DND-41 (cell line): Measurements from ENCODE around the gene UBE3B.

Source experiments
- ATAC-seq: fragments of 200-7000 bp; cut with Tn5 transposase; 3 replicates; pipeline ENCODE4 v1.9.1; 2021; ENCODE audit warnings: low read depth; ENCODE audit not compliant: insufficient read depth
- DNase-seq: peaks from one replicate; pipeline ENCODE4 v3.0.0-alpha.2; 2020
- H2AFZ ChIP-seq: 2 replicates; pipeline ENCODE4 v1.6.0; 2012; ENCODE audit warnings: low read depth, low read length
- H3K27ac ChIP-seq: 2 replicates; pipeline ENCODE4 v1.5.1; 2012; ENCODE audit warnings: low read length, inconsistent platforms
- H3K27me3 ChIP-seq: fragments of 200-600 bp; sonication (generic); 2 replicates; pipeline ENCODE4 v1.6.0; 2012; ENCODE audit warnings: low read length, mild to moderate bottlenecking, inconsistent platforms; ENCODE audit not compliant: insufficient read depth, poor library complexity
- H3K36me3 ChIP-seq: 2 replicates; pipeline ENCODE4 v1.5.1; 2012; ENCODE audit warnings: low read length, inconsistent platforms; ENCODE audit not compliant: insufficient read depth
- H3K4me1 ChIP-seq: 2 replicates; pipeline ENCODE4 v1.5.1; 2012; ENCODE audit warnings: mild to moderate bottlenecking, low read length; ENCODE audit not compliant: insufficient read depth
- H3K4me2 ChIP-seq: 2 replicates; pipeline ENCODE4 v1.6.0; 2012; ENCODE audit warnings: mild to moderate bottlenecking, moderate library complexity, low read length, inconsistent platforms; ENCODE audit not compliant: insufficient read depth
- H3K4me3 ChIP-seq, 2 experiments: fragments of 200-600 bp in 1 of 2; shearing (Covaris generic) in 1 of 2; 2 replicates each; pipeline ENCODE4 v1.5.1; 2012 to 2016; ENCODE audit warnings: inconsistent platforms in 2 of 2, low read length in 2 of 2, mild to moderate bottlenecking in 2 of 2, low read depth in 1 of 2, moderate library complexity in 1 of 2
- H3K79me2 ChIP-seq: 2 replicates; pipeline ENCODE4 v1.6.0; 2012; ENCODE audit warnings: low read length, inconsistent platforms; ENCODE audit not compliant: insufficient read depth
- H3K9ac ChIP-seq: 2 replicates; pipeline ENCODE4 v1.6.0; 2012; ENCODE audit warnings: low read depth, mild to moderate bottlenecking, inconsistent platforms, low read length, moderate library complexity
- H3K9me3 ChIP-seq: 2 replicates; pipeline ENCODE4 v1.5.1; 2012; ENCODE audit warnings: low read length, moderate library complexity, mild to moderate bottlenecking, inconsistent platforms; ENCODE audit not compliant: insufficient read depth, severe bottlenecking
- H4K20me1 ChIP-seq: 2 replicates; pipeline ENCODE4 v1.6.0; 2012; ENCODE audit warnings: low read length; ENCODE audit not compliant: insufficient read depth
- CTCF ChIP-seq: IDR thresholded peaks from 2 replicates; pipeline ENCODE4 v1.5.1; 2012; ENCODE audit warnings: borderline replicate concordance, low read length, moderate library complexity, mild to moderate bottlenecking; ENCODE audit not compliant: poor library complexity, severe bottlenecking; ENCODE audit errors: extremely low read depth
- EZH2 ChIP-seq: IDR thresholded peaks from 3 replicates; pipeline ENCODE4 v1.6.1; 2012; ENCODE audit warnings: borderline replicate concordance, low read depth, mild to moderate bottlenecking, moderate library complexity, low read length, inconsistent platforms; ENCODE audit not compliant: severe bottlenecking

Gene UBE3B

DNA sequence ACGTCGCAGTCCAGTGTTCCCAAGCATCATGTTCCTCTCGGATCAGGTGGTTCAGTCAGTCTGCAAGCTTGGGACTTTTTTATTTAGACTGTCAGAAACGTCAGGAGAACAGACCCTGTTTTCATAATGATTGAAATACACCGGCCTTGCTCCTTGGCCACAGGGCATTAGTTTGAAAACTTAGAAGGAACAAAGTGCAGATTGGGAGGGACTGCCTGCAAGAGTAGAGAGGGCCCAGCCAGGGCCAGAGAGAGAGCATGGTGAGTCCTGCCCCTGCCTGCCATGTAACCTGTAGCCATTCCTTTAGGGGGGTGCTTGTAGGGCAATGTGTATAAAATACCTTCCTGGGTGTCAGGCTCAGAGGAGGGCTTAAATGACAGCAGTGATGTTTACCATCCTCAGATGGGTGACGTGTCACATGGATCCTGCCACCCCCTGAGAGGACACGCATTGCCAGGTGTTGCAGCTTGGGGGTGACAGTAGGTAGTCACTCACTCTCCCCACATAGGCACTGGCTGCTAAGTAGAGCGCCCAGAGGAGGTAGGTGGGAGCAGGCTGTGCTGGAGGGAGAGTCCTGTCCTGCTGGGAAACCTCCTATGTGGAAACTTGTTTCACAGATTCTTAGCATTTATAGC lies 50.2 kb downstream of the UBE3B start:
- no peaks in the 10 kb centered on the region for H3K9me3 ChIP-seq
- TF ChIP-seq EZH2 (no peak), CTCF (no peak)
- H3K4me3 ChIP-seq, result no peak overlapping the region
- H2AFZ ChIP-seq, result no peak overlapping the region
- H3K4me2 ChIP-seq, result no peak overlapping the region
- H3K27me3 ChIP-seq, result no peaks in the 10 kb centered on the region
- no peak overlapping the region for H3K9ac ChIP-seq
- H3K4me1 ChIP-seq, result no peaks in the 10 kb centered on the region
- no peaks in the 10 kb centered on the region for H3K79me2 ChIP-seq
- H3K27ac ChIP-seq, result no peak overlapping the region
- peaks cover 57% of the 10 kb centered on the region for H3K36me3 ChIP-seq
- ATAC-seq, result no peak
- no peaks in the 10 kb centered on the region for H4K20me1 ChIP-seq
- DNase-seq, result no peak

- no peak overlapping the region for H3K4me2 ChIP-seq
- DNase-seq, result no peak
- TF ChIP-seq EZH2 (no peak), CTCF (no peak)
- no peaks in the 10 kb centered on the region for H3K79me2 ChIP-seq
- H3K36me3 ChIP-seq, result peaks cover 34% of the 10 kb centered on the region
- no peaks in the 10 kb centered on the region for H3K27me3 ChIP-seq
- H3K4me3 ChIP-seq, result no peak overlapping the region
- no peak overlapping the region for H3K9ac ChIP-seq
- H4K20me1 ChIP-seq, result no peaks in the 10 kb centered on the region
- H3K9me3 ChIP-seq, result no peaks in the 10 kb centered on the region
- H3K27ac ChIP-seq, result no peak overlapping the region
- ATAC-seq, result no peak
- H3K4me1 ChIP-seq, result no peaks in the 10 kb centered on the region
- H2AFZ ChIP-seq, result no peak overlapping the region
Measured at GRCh38 chr12:109529691-109530640, 52.5 kb downstream of the UBE3B start.

GRCh38 chr12:109531411-109531810 lies 54.0 kb downstream of the UBE3B start:
- no peaks in the 10 kb centered on the region for H3K4me1 ChIP-seq
- TF ChIP-seq EZH2 (no peak), CTCF (no peak)
- H3K36me3 ChIP-seq, result peaks cover 33% of the 10 kb centered on the region; the same call in 1 of the 2 replicates
- no peaks in the 10 kb centered on the region for H4K20me1 ChIP-seq
- H3K27ac ChIP-seq, result no peak overlapping the region
- no peak overlapping the region for H3K4me2 ChIP-seq
- H3K9me3 ChIP-seq, result no peaks in the 10 kb centered on the region
- H2AFZ ChIP-seq, result no peak overlapping the region
- H3K9ac ChIP-seq, result no peak overlapping the region
- ATAC-seq, result no peak
- H3K27me3 ChIP-seq, result no peaks in the 10 kb centered on the region
- H3K4me3 ChIP-seq, result no peak overlapping the region
- H3K79me2 ChIP-seq, result no peaks in the 10 kb centered on the region
- DNase-seq, result no peak
